HL-60 (cell line): ENCODE results near the gene CRYZL1.

Experiments used
- GABPA ChIP-seq: IDR thresholded peaks from 2 replicates; pipeline ENCODE4 v1.6.1; 2012; ENCODE audit warnings: low read depth
- POLR2AphosphoS5 ChIP-seq: IDR thresholded peaks from 2 replicates; pipeline ENCODE4 v1.6.1; 2012; ENCODE audit warnings: low read depth
- TF ChIP-seq, protein P1 (sequence below): IDR thresholded peaks from one replicate; pipeline ENCODE4 v1.5.1; 2011; ENCODE audit warnings: low read length, control low read depth, inconsistent platforms; ENCODE audit not compliant: insufficient read depth
- TF ChIP-seq, protein P2 (sequence below): IDR thresholded peaks from 2 replicates; pipeline ENCODE4 v1.6.1; 2012; ENCODE audit warnings: low read depth; ENCODE audit not compliant: insufficient replicate concordance

DNA sequence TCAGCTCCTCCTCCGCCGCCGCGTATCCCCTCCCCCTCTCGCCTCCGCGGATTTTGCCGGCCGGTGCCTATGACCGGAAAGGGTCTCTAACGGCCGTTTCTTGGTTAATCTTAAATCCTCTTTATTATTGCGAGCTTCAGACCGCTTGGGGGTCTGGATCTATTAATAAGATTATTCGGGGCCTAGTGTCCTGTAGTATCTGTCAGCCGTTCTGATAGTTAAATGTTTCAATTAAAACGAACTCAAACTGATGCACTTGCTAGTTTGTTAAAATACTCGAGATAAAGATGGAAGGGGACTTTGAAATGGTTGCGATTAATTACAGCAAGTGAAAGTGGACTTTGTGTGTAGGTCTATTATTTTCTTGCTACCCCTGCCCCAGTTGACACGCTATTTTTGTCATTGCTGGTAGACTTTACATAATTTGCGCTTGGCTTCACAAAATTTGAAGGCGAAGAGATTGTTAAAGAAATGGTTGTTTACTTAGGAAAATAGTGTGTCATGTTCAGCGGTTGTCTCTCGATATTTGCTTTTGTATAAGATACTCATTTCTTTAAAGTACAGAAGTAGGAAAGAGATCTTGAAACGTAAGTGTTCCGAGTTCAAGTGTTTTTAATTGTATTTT, 97.9 kb downstream of the CRYZL1 start:
- TF ChIP-seq, protein P1, sequence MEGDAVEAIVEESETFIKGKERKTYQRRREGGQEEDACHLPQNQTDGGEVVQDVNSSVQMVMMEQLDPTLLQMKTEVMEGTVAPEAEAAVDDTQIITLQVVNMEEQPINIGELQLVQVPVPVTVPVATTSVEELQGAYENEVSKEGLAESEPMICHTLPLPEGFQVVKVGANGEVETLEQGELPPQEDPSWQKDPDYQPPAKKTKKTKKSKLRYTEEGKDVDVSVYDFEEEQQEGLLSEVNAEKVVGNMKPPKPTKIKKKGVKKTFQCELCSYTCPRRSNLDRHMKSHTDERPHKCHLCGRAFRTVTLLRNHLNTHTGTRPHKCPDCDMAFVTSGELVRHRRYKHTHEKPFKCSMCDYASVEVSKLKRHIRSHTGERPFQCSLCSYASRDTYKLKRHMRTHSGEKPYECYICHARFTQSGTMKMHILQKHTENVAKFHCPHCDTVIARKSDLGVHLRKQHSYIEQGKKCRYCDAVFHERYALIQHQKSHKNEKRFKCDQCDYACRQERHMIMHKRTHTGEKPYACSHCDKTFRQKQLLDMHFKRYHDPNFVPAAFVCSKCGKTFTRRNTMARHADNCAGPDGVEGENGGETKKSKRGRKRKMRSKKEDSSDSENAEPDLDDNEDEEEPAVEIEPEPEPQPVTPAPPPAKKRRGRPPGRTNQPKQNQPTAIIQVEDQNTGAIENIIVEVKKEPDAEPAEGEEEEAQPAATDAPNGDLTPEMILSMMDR, result no peak
- TF ChIP-seq POLR2AphosphoS5, result no peak
- TF ChIP-seq, protein P2, sequence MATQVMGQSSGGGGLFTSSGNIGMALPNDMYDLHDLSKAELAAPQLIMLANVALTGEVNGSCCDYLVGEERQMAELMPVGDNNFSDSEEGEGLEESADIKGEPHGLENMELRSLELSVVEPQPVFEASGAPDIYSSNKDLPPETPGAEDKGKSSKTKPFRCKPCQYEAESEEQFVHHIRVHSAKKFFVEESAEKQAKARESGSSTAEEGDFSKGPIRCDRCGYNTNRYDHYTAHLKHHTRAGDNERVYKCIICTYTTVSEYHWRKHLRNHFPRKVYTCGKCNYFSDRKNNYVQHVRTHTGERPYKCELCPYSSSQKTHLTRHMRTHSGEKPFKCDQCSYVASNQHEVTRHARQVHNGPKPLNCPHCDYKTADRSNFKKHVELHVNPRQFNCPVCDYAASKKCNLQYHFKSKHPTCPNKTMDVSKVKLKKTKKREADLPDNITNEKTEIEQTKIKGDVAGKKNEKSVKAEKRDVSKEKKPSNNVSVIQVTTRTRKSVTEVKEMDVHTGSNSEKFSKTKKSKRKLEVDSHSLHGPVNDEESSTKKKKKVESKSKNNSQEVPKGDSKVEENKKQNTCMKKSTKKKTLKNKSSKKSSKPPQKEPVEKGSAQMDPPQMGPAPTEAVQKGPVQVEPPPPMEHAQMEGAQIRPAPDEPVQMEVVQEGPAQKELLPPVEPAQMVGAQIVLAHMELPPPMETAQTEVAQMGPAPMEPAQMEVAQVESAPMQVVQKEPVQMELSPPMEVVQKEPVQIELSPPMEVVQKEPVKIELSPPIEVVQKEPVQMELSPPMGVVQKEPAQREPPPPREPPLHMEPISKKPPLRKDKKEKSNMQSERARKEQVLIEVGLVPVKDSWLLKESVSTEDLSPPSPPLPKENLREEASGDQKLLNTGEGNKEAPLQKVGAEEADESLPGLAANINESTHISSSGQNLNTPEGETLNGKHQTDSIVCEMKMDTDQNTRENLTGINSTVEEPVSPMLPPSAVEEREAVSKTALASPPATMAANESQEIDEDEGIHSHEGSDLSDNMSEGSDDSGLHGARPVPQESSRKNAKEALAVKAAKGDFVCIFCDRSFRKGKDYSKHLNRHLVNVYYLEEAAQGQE, result no peak
- TF ChIP-seq GABPA, result no peak
